Trophoblast cell (in vitro differentiated cells and primary cell): Measurements from ENCODE around the gene TDRD12.
"Not testable (repeated sequence)": the region's sequence is repeated elsewhere in the genome, so short reads cannot be mapped to it uniquely, and the experiment has no call there.

ENCODE experiments used
- DNase-seq, 2 donors: peaks; one replicate each; pipeline ENCODE4 v3.0.0-alpha.2; 2016
- H2AFZ ChIP-seq: 2 replicates; pipeline ENCODE4 v1.6.1; 2013; ENCODE audit warnings: low read length, moderate library complexity, mild to moderate bottlenecking; ENCODE audit not compliant: insufficient read depth, poor library complexity
- H2AK5ac ChIP-seq: 2 replicates; pipeline ENCODE4 v1.6.1; 2013; ENCODE audit warnings: mild to moderate bottlenecking, low read length
- H2BK120ac ChIP-seq: 2 replicates; pipeline ENCODE4 v1.6.1; 2013; ENCODE audit warnings: low read length, mild to moderate bottlenecking, moderate library complexity; ENCODE audit not compliant: insufficient read depth, poor library complexity
- H2BK12ac ChIP-seq: 2 replicates; pipeline ENCODE4 v1.6.1; 2013; ENCODE audit warnings: mild to moderate bottlenecking, low read length, moderate library complexity
- H2BK5ac ChIP-seq: 2 replicates; pipeline ENCODE4 v1.6.1; 2013; ENCODE audit warnings: low read length, low read depth, moderate library complexity, mild to moderate bottlenecking; ENCODE audit not compliant: poor library complexity
- H3K14ac ChIP-seq: 2 replicates; pipeline ENCODE4 v1.6.1; 2013; ENCODE audit warnings: mild to moderate bottlenecking, low read length
- H3K18ac ChIP-seq: 2 replicates; pipeline ENCODE4 v1.6.1; 2013; ENCODE audit warnings: mild to moderate bottlenecking, low read length
- H3K23ac ChIP-seq: 2 replicates; pipeline ENCODE4 v1.6.1; 2013; ENCODE audit warnings: low read length
- H3K27ac ChIP-seq: 2 replicates; pipeline ENCODE4 v1.5.1; 2013; ENCODE audit warnings: low read depth, mild to moderate bottlenecking, inconsistent platforms, low read length, moderate library complexity
- H3K27me3 ChIP-seq: 2 replicates; pipeline ENCODE4 v1.6.1; 2013; ENCODE audit warnings: inconsistent platforms, mild to moderate bottlenecking, low read length, moderate library complexity; ENCODE audit not compliant: insufficient read depth
- H3K36me3 ChIP-seq, 2 experiments: 1 replicate in 1 of 2; 2 replicates in 1 of 2; pipeline ENCODE4 v1.6.1; 2013; ENCODE audit warnings: low read length in 2 of 2, mild to moderate bottlenecking in 2 of 2, moderate library complexity in 1 of 2; ENCODE audit not compliant: insufficient read depth in 2 of 2, control insufficient read depth in 1 of 2
- H3K4ac ChIP-seq: 2 replicates; pipeline ENCODE4 v1.6.1; 2013; ENCODE audit warnings: low read depth, mild to moderate bottlenecking, low read length, moderate library complexity
- H3K4me1 ChIP-seq, 2 experiments: 1 replicate in 1 of 2; 2 replicates in 1 of 2; pipeline ENCODE4 v1.6.1; 2013; ENCODE audit warnings: low read length in 2 of 2, mild to moderate bottlenecking in 2 of 2, moderate library complexity in 1 of 2; ENCODE audit not compliant: insufficient read depth in 2 of 2, control insufficient read depth in 1 of 2
- H3K4me2 ChIP-seq: 2 replicates; pipeline ENCODE4 v1.6.1; 2013; ENCODE audit warnings: inconsistent platforms, mild to moderate bottlenecking, low read length, moderate library complexity
- H3K4me3 ChIP-seq: 2 replicates; pipeline ENCODE4 v1.5.1; 2013; ENCODE audit warnings: mild to moderate bottlenecking, low read depth, low read length, inconsistent platforms
- H3K79me1 ChIP-seq: one replicate; pipeline ENCODE4 v1.6.1; 2013; ENCODE audit warnings: low read length
- H3K79me2 ChIP-seq: 2 replicates; pipeline ENCODE4 v1.6.1; 2013; ENCODE audit warnings: low read length, mild to moderate bottlenecking; ENCODE audit not compliant: control insufficient read depth, insufficient read depth, poor library complexity
- H3K9ac ChIP-seq: 2 replicates; pipeline ENCODE4 v1.6.1; 2013; ENCODE audit warnings: mild to moderate bottlenecking, low read length
- H3K9me3 ChIP-seq: 2 replicates; pipeline ENCODE4 v1.6.1; 2013; ENCODE audit warnings: low read depth, mild to moderate bottlenecking, control low read depth, inconsistent platforms, low read length; ENCODE audit not compliant: insufficient read depth
- H4K12ac ChIP-seq: 2 replicates; pipeline ENCODE4 v1.6.1; 2013; ENCODE audit warnings: low read depth, mild to moderate bottlenecking, low read length, moderate library complexity
- H4K8ac ChIP-seq: 2 replicates; pipeline ENCODE4 v1.6.1; 2013; ENCODE audit warnings: low read depth, mild to moderate bottlenecking, low read length, moderate library complexity
- H4K91ac ChIP-seq: one replicate; pipeline ENCODE4 v1.6.1; 2013; ENCODE audit warnings: low read depth, mild to moderate bottlenecking, low read length, moderate library complexity
- WGBS: extraction: QIAGEN DNeasy Blood & Tissue Kit; methylation state at CpG from one replicate; pipeline ENCODE4 v1.1.7; 2013; ENCODE audit warnings: missing lambda C conversion rate; ENCODE audit not compliant: insufficient read length, insufficient coverage; ENCODE audit errors: extremely low coverage; 5-methylcytosine and 5-hydroxymethylcytosine counted together

Gene TDRD12

GRCh38 chr19:32711747-32712146 lies 7.8 kb upstream of the TDRD12 start:
- Histone ChIP-seq H3K27me3 (no peaks in the 10 kb centered on the region), H3K18ac (no peak overlapping the region), H3K4me2 (no peak overlapping the region), H2BK120ac (no peak overlapping the region), H3K27ac (no peak overlapping the region), H4K91ac (no peak overlapping the region), H2AK5ac (no peak overlapping the region), H3K4me3 (no peak overlapping the region), H4K12ac (no peak overlapping the region), H3K4ac (no peak overlapping the region), H3K79me1 (no peaks in the 10 kb centered on the region), H4K8ac (no peak overlapping the region), H3K79me2 (no peaks in the 10 kb centered on the region), H3K36me3 (peaks cover 0 to 6% of the 10 kb centered on the region in 2 experiments), H2BK5ac (no peak overlapping the region), H3K14ac (no peak overlapping the region), H3K23ac (no peak overlapping the region), H2BK12ac (no peak overlapping the region), H3K9me3 (no peaks in the 10 kb centered on the region), H3K9ac (no peak overlapping the region), H3K4me1 (no peaks in the 10 kb centered on the region), H2AFZ (no peak overlapping the region)
- WGBS: no CpG with 5 or more reads among the region's 6 CpGs
- peak; percentile 42 for DNase-seq

- not testable (repeated sequence) for DNase-seq, H4K8ac ChIP-seq, H3K9me3 ChIP-seq, H3K18ac ChIP-seq, H3K23ac ChIP-seq, H2BK5ac ChIP-seq, H4K91ac ChIP-seq, H3K36me3 ChIP-seq, H3K27ac ChIP-seq, H3K4me2 ChIP-seq, H3K14ac ChIP-seq, H3K79me2 ChIP-seq, H3K4ac ChIP-seq, H3K4me1 ChIP-seq, H2BK120ac ChIP-seq, H2BK12ac ChIP-seq, H2AK5ac ChIP-seq, H3K79me1 ChIP-seq, H4K12ac ChIP-seq, H3K27me3 ChIP-seq, H2AFZ ChIP-seq, H3K4me3 ChIP-seq, H3K9ac ChIP-seq
- WGBS: no CpG with 5 or more reads among the region's 7 CpGs
These were observed 3.4 kb upstream of the TDRD12 start for GRCh38 chr19:32716203-32716602.

GRCh38 chr19:32717496-32717895 lies 2.1 kb upstream of the TDRD12 start:
- H2BK5ac ChIP-seq: no peak overlapping the region
- H3K79me1 ChIP-seq: no peaks in the 10 kb centered on the region
- no peak overlapping the region for H2AK5ac ChIP-seq
- no peak for DNase-seq
- no peak overlapping the region for H4K8ac ChIP-seq
- no peak overlapping the region for H2BK120ac ChIP-seq
- no peaks in the 10 kb centered on the region for H3K27me3 ChIP-seq
- H4K12ac ChIP-seq: no peak overlapping the region
- no peak overlapping the region for H3K14ac ChIP-seq
- no CpG with 5 or more reads among the region's 5 CpGs for WGBS
- H3K9me3 ChIP-seq: no peaks in the 10 kb centered on the region
- no peak overlapping the region for H3K27ac ChIP-seq
- H4K91ac ChIP-seq: peak overlapping the region; percentile 41
- no peak overlapping the region for H3K4me3 ChIP-seq
- H3K18ac ChIP-seq: no peak overlapping the region
- H3K4ac ChIP-seq: no peak overlapping the region
- H2AFZ ChIP-seq: no peak overlapping the region
- peaks cover 0 to 2% of the 10 kb centered on the region in 2 experiments for H3K36me3 ChIP-seq
- no peak overlapping the region for H3K9ac ChIP-seq
- H3K23ac ChIP-seq: no peak overlapping the region
- no peak overlapping the region for H3K4me2 ChIP-seq
- H3K4me1 ChIP-seq: peaks cover 0 to 6% of the 10 kb centered on the region in 2 experiments
- H3K79me2 ChIP-seq: no peaks in the 10 kb centered on the region
- H2BK12ac ChIP-seq: no peak overlapping the region

- H3K14ac ChIP-seq: no peak overlapping the region
- H3K79me1 ChIP-seq: no peaks in the 10 kb centered on the region
- no peak overlapping the region for H4K91ac ChIP-seq
- H2BK120ac ChIP-seq: no peak overlapping the region
- no peak overlapping the region for H4K8ac ChIP-seq
- H3K36me3 ChIP-seq: peaks cover 0 to 2% of the 10 kb centered on the region in 2 experiments
- no CpG with 5 or more reads among the region's 7 CpGs for WGBS
- H2BK5ac ChIP-seq: no peak overlapping the region
- H2AK5ac ChIP-seq: no peak overlapping the region
- no peaks in the 10 kb centered on the region for H3K27me3 ChIP-seq
- no peak overlapping the region for H3K4me2 ChIP-seq
- no peak overlapping the region for H2BK12ac ChIP-seq
- no peak overlapping the region for H3K27ac ChIP-seq
- no peak overlapping the region for H3K18ac ChIP-seq
- H4K12ac ChIP-seq: no peak overlapping the region
- no peak overlapping the region for H2AFZ ChIP-seq
- H3K9me3 ChIP-seq: no peaks in the 10 kb centered on the region
- no peak overlapping the region for H3K9ac ChIP-seq
- H3K79me2 ChIP-seq: no peaks in the 10 kb centered on the region
- H3K4me1 ChIP-seq: peaks cover 0 to 6% of the 10 kb centered on the region in 2 experiments
- peak overlapping the region; percentile 63 for H3K23ac ChIP-seq
- no peak overlapping the region for H3K4me3 ChIP-seq
- DNase-seq: no peak
- no peak overlapping the region for H3K4ac ChIP-seq
These were observed 1.3 kb upstream of the TDRD12 start for GRCh38 chr19:32718286-32718685.
